ENCODE measurements around the gene PWWP2B.

The PWWP2B gene

GRCh38 chr10:132401401-132402118, 4.6 kb downstream of the PWWP2B start:
- TF ChIP-seq CTCF (IDR thresholded peaks at IDR 0.05; ENCODE audit: low read depth, low read length): no peak
- no peak for DNase-seq (ENCODE audit: extremely low read depth, low read depth)

GRCh38 chr10:132402781-132403241, 5.8 kb downstream of the PWWP2B start:
- DNase-seq (ENCODE audit: extremely low read depth, low read depth): no peak

GRCh38 chr10:132403511-132404168, 6.6 kb downstream of the PWWP2B start:
- no peak for TF ChIP-seq CTCF (IDR thresholded peaks at IDR 0.05; ENCODE audit: low read depth, low read length)
- DNase-seq (ENCODE audit: extremely low read depth, low read depth): no peak

More at GRCh38 chr10:132402781-132403241, 5.8 kb downstream of the PWWP2B start:
- no peak for TF ChIP-seq CTCF (IDR thresholded peaks at IDR 0.05; ENCODE audit: low read depth, low read length)

- no peak for TF ChIP-seq CTCF (IDR thresholded peaks at IDR 0.05; ENCODE audit: low read depth, low read length)
- no peak for DNase-seq (ENCODE audit: extremely low read depth, low read depth)
These were observed 7.3 kb downstream of the PWWP2B start for GRCh38 chr10:132404169-132404880.

GRCh38 chr10:132404911-132405462, 8.0 kb downstream of the PWWP2B start:
- no peak for DNase-seq (ENCODE audit: extremely low read depth, low read depth)
- TF ChIP-seq CTCF (IDR thresholded peaks at IDR 0.05; ENCODE audit: low read depth, low read length): no peak

- DNase-seq (ENCODE audit: extremely low read depth, low read depth): no peak
- TF ChIP-seq CTCF (IDR thresholded peaks at IDR 0.05; ENCODE audit: low read depth, low read length): no peak
These were observed 8.5 kb downstream of the PWWP2B start for GRCh38 chr10:132405463-132405991.

Measured in AG09319 (cell line).